Mesenchymal stem cell (in vitro differentiated cells and primary cell): ENCODE measurements around the gene VWA8.

Source experiments
- DNase-seq: peaks from one replicate; pipeline ENCODE4 v3.0.0-alpha.2; 2013
- H2AFZ ChIP-seq: one replicate; pipeline ENCODE4 v1.6.1; 2013; ENCODE audit warnings: low read depth, mild to moderate bottlenecking, control low read depth, inconsistent platforms, low read length, moderate library complexity
- H2AK5ac ChIP-seq: 2 replicates; pipeline ENCODE4 v1.6.1; 2013; ENCODE audit warnings: low read length, moderate library complexity, mild to moderate bottlenecking, inconsistent platforms; ENCODE audit not compliant: severe bottlenecking
- H2BK120ac ChIP-seq: one replicate; pipeline ENCODE4 v1.6.1; 2013; ENCODE audit warnings: low read depth, mild to moderate bottlenecking, inconsistent platforms, low read length, moderate library complexity
- H2BK12ac ChIP-seq, 2 experiments: one replicate each; pipeline ENCODE4 v1.6.1; 2013; ENCODE audit warnings: inconsistent platforms in 2 of 2, low read length in 2 of 2, mild to moderate bottlenecking in 2 of 2, moderate library complexity in 2 of 2, control low read depth in 1 of 2
- H2BK15ac ChIP-seq: one replicate; pipeline ENCODE4 v1.6.1; 2013; ENCODE audit warnings: mild to moderate bottlenecking, low read depth, inconsistent platforms; ENCODE audit not compliant: poor library complexity, severe bottlenecking
- H2BK5ac ChIP-seq: 2 replicates; pipeline ENCODE4 v1.6.1; 2013; ENCODE audit warnings: low read depth, mild to moderate bottlenecking, low read length, control low read depth, inconsistent platforms; ENCODE audit not compliant: poor library complexity, severe bottlenecking
- H3K14ac ChIP-seq, 2 experiments: one replicate each; pipeline ENCODE4 v1.6.1; 2013; ENCODE audit warnings: inconsistent platforms in 2 of 2, low read length in 2 of 2, control low read depth in 1 of 2, mild to moderate bottlenecking in 1 of 2, moderate library complexity in 1 of 2
- H3K18ac ChIP-seq, 2 experiments: one replicate each; pipeline ENCODE4 v1.6.1; 2013; ENCODE audit warnings: inconsistent platforms in 2 of 2, low read length in 2 of 2, control low read depth in 1 of 2, low read depth in 1 of 2, mild to moderate bottlenecking in 1 of 2
- H3K23ac ChIP-seq, 2 experiments: one replicate each; pipeline ENCODE4 v1.6.1; 2013; ENCODE audit warnings: inconsistent platforms in 2 of 2, low read length in 2 of 2, mild to moderate bottlenecking in 2 of 2, moderate library complexity in 2 of 2, control low read depth in 1 of 2
- H3K27ac ChIP-seq: 2 replicates; pipeline ENCODE4 v1.5.1; 2013; ENCODE audit warnings: mild to moderate bottlenecking, moderate library complexity, low read length, control low read depth, inconsistent platforms; ENCODE audit not compliant: poor library complexity, severe bottlenecking
- H3K27me3 ChIP-seq, 2 experiments: 2 replicates each; pipeline versions ENCODE4 v1.6.1 to v1.7.0; 2013; ENCODE audit warnings: low read length in 2 of 2, mild to moderate bottlenecking in 2 of 2, moderate library complexity in 2 of 2, control low read depth in 1 of 2, inconsistent platforms in 1 of 2; ENCODE audit not compliant: control insufficient read depth in 1 of 2, insufficient read depth in 1 of 2
- H3K36me3 ChIP-seq, 2 experiments: 2 replicates each; pipeline versions ENCODE4 v1.6.1 to v1.7.0; 2013; ENCODE audit warnings: low read length in 2 of 2, control low read depth in 1 of 2, inconsistent platforms in 1 of 2, low read depth in 1 of 2, mild to moderate bottlenecking in 1 of 2; ENCODE audit not compliant: insufficient read depth in 2 of 2, control insufficient read depth in 1 of 2
- H3K4ac ChIP-seq, 2 experiments: one replicate each; pipeline ENCODE4 v1.6.1; 2013; ENCODE audit warnings: inconsistent platforms in 2 of 2, low read length in 2 of 2, mild to moderate bottlenecking in 2 of 2, moderate library complexity in 2 of 2, control low read depth in 1 of 2, low read depth in 1 of 2
- H3K4me1 ChIP-seq: 2 replicates; pipeline ENCODE4 v1.6.1; 2013; ENCODE audit warnings: low read depth, low read length, control low read depth; ENCODE audit not compliant: control insufficient read depth, insufficient read depth
- H3K4me2 ChIP-seq: 2 replicates; pipeline ENCODE4 v1.6.1; 2013; ENCODE audit warnings: low read length, mild to moderate bottlenecking, inconsistent platforms; ENCODE audit not compliant: poor library complexity, severe bottlenecking
- H3K4me3 ChIP-seq, 2 experiments: 2 replicates each; pipeline versions ENCODE4 v1.5.1 to v1.7.0; 2013; ENCODE audit warnings: low read length in 2 of 2, mild to moderate bottlenecking in 2 of 2, control low read depth in 1 of 2, low read depth in 1 of 2; ENCODE audit not compliant: insufficient read depth in 1 of 2
- H3K79me1 ChIP-seq: replicated peaks from 2 replicates; pipeline ENCODE4 v1.6.1; 2013; ENCODE audit warnings: mild to moderate bottlenecking, control low read depth, low read length, inconsistent platforms; ENCODE audit not compliant: poor library complexity, severe bottlenecking
- H3K9ac ChIP-seq: 2 replicates; pipeline ENCODE4 v1.7.0; 2013; ENCODE audit warnings: mild to moderate bottlenecking, low read length, moderate library complexity
- H3K9me3 ChIP-seq: 2 replicates; pipeline ENCODE4 v1.7.0; 2013; ENCODE audit warnings: mild to moderate bottlenecking, low read length; ENCODE audit not compliant: control insufficient read depth
- H4K8ac ChIP-seq: one replicate; pipeline ENCODE4 v1.6.1; 2013; ENCODE audit warnings: inconsistent platforms, mild to moderate bottlenecking, low read length, moderate library complexity
- H4K91ac ChIP-seq: one replicate; pipeline ENCODE4 v1.6.1; 2013; ENCODE audit warnings: mild to moderate bottlenecking, low read length, inconsistent platforms
- WGBS: methylation state at CpG from one replicate; pipeline ENCODE4 v1.1.7; 2013; ENCODE audit warnings: mixed read lengths; 5-methylcytosine and 5-hydroxymethylcytosine counted together

The VWA8 gene

DNA sequence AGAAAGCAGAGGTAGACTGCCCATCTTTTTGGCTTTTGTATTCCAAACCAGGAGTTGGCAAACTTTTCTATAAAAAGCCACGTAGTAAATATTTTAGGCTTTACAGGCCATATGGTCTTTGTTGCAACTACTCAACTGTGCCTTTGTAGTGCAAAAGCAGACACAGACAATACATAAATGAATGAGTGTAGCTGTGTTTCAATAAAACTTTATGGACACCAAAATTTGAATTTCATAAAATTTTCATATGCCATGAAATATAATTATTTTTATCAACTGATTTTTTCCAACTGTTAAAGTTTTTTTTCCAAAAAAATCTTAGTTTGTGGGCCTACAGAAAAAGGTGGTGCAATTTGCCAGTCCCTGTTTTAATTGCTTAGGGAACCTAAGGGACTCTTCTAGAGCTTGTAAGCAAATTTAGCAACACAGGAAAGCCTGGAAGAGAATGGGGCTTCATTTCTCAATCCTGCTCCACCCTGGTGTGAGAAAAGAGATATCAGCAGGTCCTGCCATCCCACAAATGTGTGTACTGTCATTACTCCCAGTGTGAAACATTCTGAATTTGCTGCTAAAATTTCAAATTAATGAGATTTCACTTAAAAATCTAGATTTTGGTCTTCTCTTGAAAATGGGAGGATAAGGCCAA, 309.4 kb downstream of the VWA8 start:
- H3K36me3 ChIP-seq, result no peaks in the 10 kb centered on the region
- H3K27me3 ChIP-seq, result no peaks in the 10 kb centered on the region
- H2BK15ac ChIP-seq, result no peak overlapping the region
- no peak overlapping the region for H4K8ac ChIP-seq
- no peak overlapping the region for H3K4me3 ChIP-seq
- H2BK12ac ChIP-seq, result no peak overlapping the region
- no peak overlapping the region for H3K14ac ChIP-seq
- no peak overlapping the region for H2AFZ ChIP-seq
- H3K4ac ChIP-seq, result no peak overlapping the region
- peak overlapping the region; percentile 44 for H2AK5ac ChIP-seq
- H3K27ac ChIP-seq, result no peak overlapping the region
- no peak overlapping the region for H3K4me2 ChIP-seq
- H3K9ac ChIP-seq, result peak overlapping the region; percentile 63
- H3K18ac ChIP-seq, result no peak overlapping the region
- no CpG with 5 or more reads among the region's 1 CpG for WGBS
- H3K9me3 ChIP-seq, result no peaks in the 10 kb centered on the region
- H3K23ac ChIP-seq, result no peak overlapping the region
- DNase-seq, result no peak
- H4K91ac ChIP-seq, result no peak overlapping the region
- no peak overlapping the region for H2BK5ac ChIP-seq
- H3K79me1 ChIP-seq, result no peaks in the 10 kb centered on the region
- peaks cover 7% of the 10 kb centered on the region for H3K4me1 ChIP-seq
- H2BK120ac ChIP-seq, result no peak overlapping the region

DNA sequence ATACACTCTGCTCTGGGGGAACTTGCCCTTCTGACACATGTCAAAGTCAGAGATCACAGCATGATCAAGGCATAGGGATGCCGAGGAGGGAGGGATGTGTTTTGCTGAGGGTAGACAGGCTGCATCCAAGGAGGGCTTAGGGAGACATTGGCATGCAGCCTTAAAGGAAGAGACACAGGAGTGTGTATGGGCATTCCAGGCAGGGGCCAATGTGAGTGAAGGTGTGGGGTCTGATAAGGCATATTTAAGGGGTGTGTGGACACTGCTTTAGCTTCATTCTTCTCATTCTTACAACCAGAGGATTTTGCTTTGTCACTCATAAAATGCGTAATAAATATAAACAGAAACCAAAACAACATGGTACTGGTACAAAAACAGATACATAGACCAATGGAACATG, 310.2 kb downstream of the VWA8 start:
- no peak overlapping the region for H3K4me2 ChIP-seq
- no peaks in the 10 kb centered on the region for H3K36me3 ChIP-seq
- 76% methylated on average over 1 of the region's 2 CpGs for WGBS
- no peaks in the 10 kb centered on the region for H3K79me1 ChIP-seq
- no peak for DNase-seq
- H3K23ac ChIP-seq, result no peak overlapping the region
- no peak overlapping the region for H3K4me3 ChIP-seq
- H3K18ac ChIP-seq, result no peak overlapping the region
- H3K9ac ChIP-seq, result no peak overlapping the region
- H3K9me3 ChIP-seq, result no peaks in the 10 kb centered on the region
- H2AFZ ChIP-seq, result no peak overlapping the region
- H4K91ac ChIP-seq, result peak overlapping the region; percentile 59
- H3K14ac ChIP-seq, result no peak overlapping the region
- H3K4ac ChIP-seq, result no peak overlapping the region
- H3K4me1 ChIP-seq, result peaks cover 7% of the 10 kb centered on the region
- no peak overlapping the region for H2BK15ac ChIP-seq
- H4K8ac ChIP-seq, result peak overlapping the region; percentile 71
- peak overlapping the region; percentile 0 for H2AK5ac ChIP-seq
- H2BK12ac ChIP-seq, result peak overlapping the region in 1 of 2 experiments; percentile 0
- H3K27me3 ChIP-seq, result no peaks in the 10 kb centered on the region
- no peak overlapping the region for H2BK5ac ChIP-seq
- no peak overlapping the region for H3K27ac ChIP-seq
- H2BK120ac ChIP-seq, result no peak overlapping the region

DNA sequence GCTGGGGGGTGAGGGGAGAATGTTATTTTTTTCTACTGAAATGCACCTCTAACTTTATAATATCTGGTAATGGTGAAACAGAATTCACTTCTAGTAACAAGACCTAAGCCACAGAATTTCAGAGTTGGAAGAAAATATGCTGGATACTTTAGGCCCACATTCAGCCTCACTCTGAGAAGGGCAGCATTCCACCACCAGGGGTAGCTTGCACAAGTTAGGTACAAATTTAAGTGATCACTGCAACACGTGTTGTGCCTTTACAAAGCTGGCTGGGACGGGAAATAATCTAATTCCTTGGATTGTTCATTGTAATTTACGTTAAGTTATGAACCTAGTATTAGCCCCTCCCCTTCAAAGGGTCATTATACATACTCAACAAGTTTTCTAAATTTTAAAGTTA, 311.2 kb downstream of the VWA8 start:
- H2BK120ac ChIP-seq, result no peak overlapping the region
- H3K27ac ChIP-seq, result no peak overlapping the region
- H3K4me1 ChIP-seq, result peaks cover 7% of the 10 kb centered on the region
- H3K27me3 ChIP-seq, result no peaks in the 10 kb centered on the region
- peak; percentile 14 for DNase-seq
- H2BK15ac ChIP-seq, result no peak overlapping the region
- H3K79me1 ChIP-seq, result no peaks in the 10 kb centered on the region
- H3K23ac ChIP-seq, result no peak overlapping the region
- no peak overlapping the region for H3K18ac ChIP-seq
- H3K4ac ChIP-seq, result no peak overlapping the region
- no peaks in the 10 kb centered on the region for H3K9me3 ChIP-seq
- H3K14ac ChIP-seq, result no peak overlapping the region
- H3K4me2 ChIP-seq, result no peak overlapping the region
- no peak overlapping the region for H2AK5ac ChIP-seq
- no peak overlapping the region for H2BK5ac ChIP-seq
- no peak overlapping the region for H4K8ac ChIP-seq
- H3K36me3 ChIP-seq, result no peaks in the 10 kb centered on the region
- H3K9ac ChIP-seq, result no peak overlapping the region
- H3K4me3 ChIP-seq, result no peak overlapping the region
- no peak overlapping the region for H2BK12ac ChIP-seq
- no peak overlapping the region for H2AFZ ChIP-seq
- H4K91ac ChIP-seq, result no peak overlapping the region
- WGBS, result 80% methylated on average over 2 of the region's 3 CpGs

DNA sequence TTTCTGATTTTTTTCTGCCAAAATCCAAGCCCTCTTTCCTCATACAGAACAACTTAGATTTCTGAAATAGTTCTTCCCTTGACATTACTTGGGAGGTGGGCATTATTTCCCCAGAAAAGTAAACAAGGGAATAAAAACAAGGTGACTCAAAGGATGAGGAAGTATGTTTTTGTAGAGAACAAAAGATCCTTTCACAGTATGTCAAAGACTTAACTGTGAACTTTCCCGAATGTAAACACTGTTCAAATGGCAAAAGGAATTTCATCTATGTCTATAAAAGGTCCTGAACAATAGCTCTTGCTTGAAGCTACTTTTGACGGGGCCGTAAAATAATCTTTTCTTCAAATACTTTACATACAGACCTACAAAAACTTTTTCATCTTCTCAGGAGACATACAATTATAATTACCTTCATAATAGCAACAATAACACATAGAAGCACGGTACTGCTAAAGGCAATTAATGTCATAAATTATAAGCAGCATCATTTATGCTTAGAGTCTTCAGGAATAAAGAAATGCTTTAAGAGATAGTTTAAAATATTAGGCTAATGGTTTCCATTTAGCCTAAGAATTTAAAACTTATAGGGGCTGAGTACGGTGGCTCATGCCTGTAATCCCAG, 312.5 kb downstream of the VWA8 start:
- no peak overlapping the region for H4K91ac ChIP-seq
- H3K27ac ChIP-seq, result peak overlapping the region; percentile 84
- H3K79me1 ChIP-seq, result no peaks in the 10 kb centered on the region
- H3K4ac ChIP-seq, result no peak overlapping the region
- H2AFZ ChIP-seq, result no peak overlapping the region
- DNase-seq, result peak; percentile 11
- H2AK5ac ChIP-seq, result no peak overlapping the region
- H2BK120ac ChIP-seq, result no peak overlapping the region
- 42% methylated on average over 4 of the region's 5 CpGs for WGBS
- H3K4me3 ChIP-seq, result no peak overlapping the region
- no peak overlapping the region for H2BK12ac ChIP-seq
- no peak overlapping the region for H4K8ac ChIP-seq
- no peak overlapping the region for H3K18ac ChIP-seq
- no peak overlapping the region for H2BK15ac ChIP-seq
- no peak overlapping the region for H3K14ac ChIP-seq
- H3K36me3 ChIP-seq, result no peaks in the 10 kb centered on the region
- no peaks in the 10 kb centered on the region for H3K27me3 ChIP-seq
- H3K4me1 ChIP-seq, result peaks cover 11% of the 10 kb centered on the region
- H3K9ac ChIP-seq, result no peak overlapping the region
- H3K4me2 ChIP-seq, result no peak overlapping the region
- no peak overlapping the region for H3K23ac ChIP-seq
- H3K9me3 ChIP-seq, result no peaks in the 10 kb centered on the region
- no peak overlapping the region for H2BK5ac ChIP-seq
